ENCODE data around the gene PRAMEF7. TPM values are rescaled to one million over a fixed set of nuclear protein-coding genes. Genes with fewer than 3 reads are reported as not detected.
"Not testable (repeated sequence)": the region's sequence is repeated elsewhere in the genome, so short reads cannot be mapped to it uniquely, and the experiment has no call there.

PRAMEF7 gene
- not detected for total RNA-seq

DNA sequence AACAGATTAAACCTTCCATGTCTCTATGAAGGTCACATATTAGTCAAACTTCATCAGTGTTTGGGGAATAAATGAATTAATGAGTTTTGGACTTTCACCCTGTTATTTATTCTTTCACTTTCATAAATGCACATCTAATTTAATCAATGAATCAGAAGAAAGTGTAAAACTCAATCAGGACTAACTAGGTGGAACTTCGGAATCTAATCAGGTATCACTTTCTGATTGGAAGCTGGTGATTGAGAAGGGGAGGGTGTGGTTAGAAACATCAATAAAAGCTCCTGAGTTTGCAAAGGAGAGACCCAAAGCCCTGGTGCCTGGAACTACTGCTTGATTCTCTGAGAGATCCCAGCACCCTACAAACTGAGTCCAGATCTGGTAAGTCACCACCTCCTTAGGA is at the start of gene PRAMEF7:
PRAMEF7 (plus strand) TSS at position 301 of the 400 bp plus-strand sequence. CDS start 1,083 bp downstream, outside the sequence.
- WGBS, result no CpG with 5 or more reads among the region's 1 CpG
- not testable (repeated sequence) for H3K4me3 ChIP-seq; H3K9me3 ChIP-seq; H3K27me3 ChIP-seq; H3K27ac ChIP-seq; H3K4me1 ChIP-seq; H3K36me3 ChIP-seq; DNase-seq (ENCODE audit: low spot score in 2 of 2)

GRCh38 chr1:12878453-12878852 is 38.0 kb upstream of the PRAMEF7 start:
- not testable (repeated sequence) for H3K9me3 ChIP-seq; H3K4me1 ChIP-seq; H3K36me3 ChIP-seq; H3K4me3 ChIP-seq; H3K27me3 ChIP-seq; DNase-seq (ENCODE audit: low spot score in 2 of 2); H3K27ac ChIP-seq
- 83% methylated on average over 2 of the region's 4 CpGs for WGBS

DNA sequence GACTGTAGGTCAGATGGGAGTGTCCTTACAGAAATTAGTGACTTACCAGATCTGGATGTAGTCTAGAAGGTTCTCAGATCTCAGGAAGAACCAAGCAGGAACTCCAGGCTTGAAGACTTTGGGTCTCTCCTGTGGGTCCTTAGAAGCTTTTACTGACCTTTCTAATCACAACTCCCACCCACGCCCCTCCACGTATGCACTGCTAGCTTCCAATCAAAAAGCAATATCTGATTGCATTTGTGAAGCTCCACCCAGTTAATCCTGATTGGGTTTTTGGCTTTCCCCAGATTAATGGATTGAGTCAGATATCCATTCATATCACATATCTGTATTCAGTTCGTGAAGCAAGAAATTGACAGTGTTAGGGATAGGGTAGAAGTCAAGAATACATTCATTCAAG is 30.3 kb upstream of the PRAMEF7 start, which contains the start of gene PRAMEF4:
PRAMEF4 (minus strand) TSS at position 101 of the 400 bp plus-strand sequence. CDS start 2,807 bp downstream, outside the sequence.
- not testable (repeated sequence) for H3K27ac ChIP-seq; H3K36me3 ChIP-seq; H3K27me3 ChIP-seq; H3K9me3 ChIP-seq; H3K4me1 ChIP-seq; DNase-seq (ENCODE audit: low spot score in 2 of 2); H3K4me3 ChIP-seq
- WGBS, result 77% methylated on average over 3 of the region's 3 CpGs

- not testable (repeated sequence) for DNase-seq (ENCODE audit: low spot score in 2 of 2); H3K4me3 ChIP-seq; H3K9me3 ChIP-seq; H3K27ac ChIP-seq; H3K27me3 ChIP-seq; H3K36me3 ChIP-seq; H3K4me1 ChIP-seq
- no CpG with 5 or more reads among the region's 1 CpG for WGBS
These were observed 18.2 kb upstream of the PRAMEF7 start, which contains the start of gene PRAMEF10 for GRCh38 chr1:12898170-12898569. Gene PRAMEF10 (minus strand): TSS chr1:12898270. CDS start chr1:12895847, 2,423 bp downstream.

DNA sequence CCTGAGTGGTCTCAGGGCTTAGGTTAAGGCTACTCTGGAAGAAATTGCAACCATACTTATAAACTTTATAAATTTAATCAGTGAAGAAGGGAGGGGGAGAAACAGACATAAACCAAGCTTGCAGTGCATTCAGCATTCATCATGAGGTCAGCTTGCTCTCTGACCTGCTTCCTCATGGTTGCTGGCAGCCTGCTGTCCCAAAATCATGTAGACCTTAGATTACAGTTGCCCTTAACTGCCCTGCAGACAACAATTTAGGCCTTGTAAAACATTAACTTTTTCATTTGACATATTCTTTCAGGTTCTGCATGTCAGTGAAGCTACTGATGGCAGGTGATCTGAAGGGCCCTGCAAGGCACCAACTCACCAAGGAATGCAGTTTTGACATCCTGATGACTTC is 17.2 kb upstream of the PRAMEF7 start:
- H3K9me3 ChIP-seq; H3K4me1 ChIP-seq; H3K36me3 ChIP-seq; H3K27ac ChIP-seq; H3K27me3 ChIP-seq; H3K4me3 ChIP-seq; DNase-seq (ENCODE audit: low spot score in 2 of 2): not testable (repeated sequence)

GRCh38 chr1:12903793-12904572 is 12.4 kb upstream of the PRAMEF7 start:
- not testable (repeated sequence) for H3K27me3 ChIP-seq; H3K36me3 ChIP-seq; H3K27ac ChIP-seq; DNase-seq (ENCODE audit: low spot score in 2 of 2); H3K4me1 ChIP-seq; H3K9me3 ChIP-seq; H3K4me3 ChIP-seq
- WGBS, result 40% methylated on average over 1 of the region's 5 CpGs

- not testable (repeated sequence) for H3K9me3 ChIP-seq; DNase-seq (ENCODE audit: low spot score in 2 of 2); H3K36me3 ChIP-seq; H3K27me3 ChIP-seq; H3K27ac ChIP-seq; H3K4me1 ChIP-seq; H3K4me3 ChIP-seq
- WGBS, result 59% methylated on average over 2 of the region's 2 CpGs
These were observed 5.3 kb downstream of the PRAMEF7 start for GRCh38 chr1:12921749-12922148.

DNA sequence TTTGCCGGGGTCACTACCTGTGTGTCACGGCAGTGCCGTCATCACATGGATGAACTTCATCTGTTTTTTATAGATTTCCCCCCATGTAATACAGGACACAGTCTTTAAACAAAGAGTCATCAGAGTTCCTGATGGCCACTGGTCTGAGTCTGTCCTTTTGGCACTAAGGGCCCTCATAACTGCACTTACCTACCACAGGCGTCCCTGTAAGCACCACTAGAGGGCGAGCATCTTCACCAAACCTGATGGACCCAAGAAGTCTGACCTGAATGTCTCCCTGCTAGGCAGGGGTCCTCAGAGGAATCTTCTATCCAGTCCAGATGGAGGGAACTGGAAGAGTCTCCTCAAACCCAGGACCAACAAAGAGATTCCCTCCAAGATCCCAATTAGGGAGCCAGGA is 8.0 kb downstream of the PRAMEF7 start:
- H3K4me1 ChIP-seq; H3K4me3 ChIP-seq; H3K36me3 ChIP-seq; H3K9me3 ChIP-seq; H3K27me3 ChIP-seq; DNase-seq (ENCODE audit: low spot score in 2 of 2); H3K27ac ChIP-seq: not testable (repeated sequence)
- WGBS, result 56% methylated on average over 4 of the region's 5 CpGs

- WGBS, result 98% methylated on average over 4 of the region's 4 CpGs
- not testable (repeated sequence) for H3K27ac ChIP-seq; H3K27me3 ChIP-seq; H3K4me3 ChIP-seq; H3K9me3 ChIP-seq; DNase-seq (ENCODE audit: low spot score in 2 of 2); H3K4me1 ChIP-seq; H3K36me3 ChIP-seq
These were observed 31.1 kb downstream of the PRAMEF7 start, which contains the start of gene PRAMEF6 for GRCh38 chr1:12947480-12947879. Gene PRAMEF6 (minus strand): TSS chr1:12947580. CDS start chr1:12942518, 5,062 bp downstream.

Other genes starting within 250 kb of the PRAMEF7 start
- 10 to 100 TPM; 11.6 to 70.4 (median 29.8) TPM for gene AADACL3, start 200.5 kb upstream of the PRAMEF7 start, total RNA-seq
- 1 to 10 TPM in 1 of 4 donors, not detected in 3; 1.2 TPM for gene CFAP107, start 170.4 kb upstream of the PRAMEF7 start, total RNA-seq
- not detected for gene PRAMEF12, start 142.9 kb upstream of the PRAMEF7 start, total RNA-seq
- gene PRAMEF1, start 125.2 kb upstream of the PRAMEF7 start, total RNA-seq, result not detected
- gene PRAMEF11, start 85.2 kb upstream of the PRAMEF7 start, total RNA-seq, result not detected
- not detected for gene HNRNPCL1, start 67.9 kb upstream of the PRAMEF7 start, total RNA-seq
- gene PRAMEF2, start 59.5 kb upstream of the PRAMEF7 start, total RNA-seq, result under 1 TPM in 1 of 4 donors, not detected in 3; 0.39 TPM
- gene PRAMEF4, start 30.4 kb upstream of the PRAMEF7 start, total RNA-seq, result not detected
- not detected for gene PRAMEF10, start 18.3 kb upstream of the PRAMEF7 start, total RNA-seq
- not detected for gene PRAMEF6, start 31.0 kb downstream of the PRAMEF7 start, total RNA-seq
- not detected for gene PRAMEF27, start 140.0 kb downstream of the PRAMEF7 start, total RNA-seq
- gene HNRNPCL3, start 144.2 kb downstream of the PRAMEF7 start, total RNA-seq, result not detected
- gene PRAMEF25, start 154.2 kb downstream of the PRAMEF7 start, total RNA-seq, result not detected
- not detected for gene HNRNPCL2, start 200.2 kb downstream of the PRAMEF7 start, total RNA-seq
- gene PRAMEF26, start 239.4 kb downstream of the PRAMEF7 start, total RNA-seq, result not detected
- gene HNRNPCL4, start 249.0 kb downstream of the PRAMEF7 start, total RNA-seq, result not detected

Measured in suprapubic skin (tissue), 4 donors.